IMR-90 (cell line): ENCODE results near the gene EIF5A2. TPM values are rescaled to one million over a fixed set of nuclear protein-coding genes. Genes with fewer than 3 reads are reported as not detected.
"Not testable (repeated sequence)": the region's sequence is repeated elsewhere in the genome, so short reads cannot be mapped to it uniquely, and the experiment has no call there.

ENCODE experiments used
- ATAC-seq: fragments of 200-7000 bp; cut with Tn5 transposase; 2 replicates; pipeline ENCODE4 v1.9.1; 2020; ENCODE audit warnings: low read depth, mild to moderate bottlenecking, moderate library complexity
- BruUV-seq: library from RNA; stranded (reverse); fragments of 400-500 nt; replicated peaks from 2 replicates; lab custom pipeline; 2021; lab: Mats Ljungman, UMichigan
- CTCF ChIA-PET: fragments of 300-600 bp; formaldehyde crosslinking; extraction: SDS; loops from one replicate; lab custom pipeline; 2021; ENCODE audit warnings: antibody characterized with exemption; lab: Yijun Ruan, JAX
- POLR2A ChIA-PET: fragments of 300-600 bp; sonication (Branson Sonifier 250); formaldehyde crosslinking; loops from one replicate; lab custom pipeline; 2022; ENCODE audit warnings: antibody characterized with exemption; ENCODE audit not compliant: unreplicated experiment; lab: Charles Lee
- DNase-seq: peaks from one replicate; pipeline ENCODE4 v3.0.0; 2013
- H2AFZ ChIP-seq: replicated peaks from 2 replicates; pipeline ENCODE3; 2013; ENCODE audit warnings: low read length, mild to moderate bottlenecking; ENCODE audit not compliant: poor library complexity
- H2AK5ac ChIP-seq: 2 replicates; pipeline ENCODE4 v1.6.1; 2013; ENCODE audit warnings: low read depth, low read length, inconsistent platforms
- H2AK9ac ChIP-seq: replicated peaks from 2 replicates; pipeline ENCODE3; 2013; ENCODE audit warnings: mild to moderate bottlenecking, low read depth, low read length, moderate library complexity; ENCODE audit not compliant: poor library complexity
- H2BK120ac ChIP-seq: 2 replicates; pipeline ENCODE4 v1.6.1; 2013; ENCODE audit warnings: low read depth, low read length, inconsistent platforms
- H2BK15ac ChIP-seq: 3 replicates; pipeline ENCODE4 v1.6.1; 2013; ENCODE audit warnings: low read depth, low read length, inconsistent platforms
- H2BK20ac ChIP-seq: 2 replicates; pipeline ENCODE4 v1.6.1; 2013; ENCODE audit warnings: low read depth, mild to moderate bottlenecking, inconsistent platforms, low read length, moderate library complexity
- H2BK5ac ChIP-seq: 2 replicates; pipeline ENCODE4 v1.6.1; 2013; ENCODE audit warnings: mild to moderate bottlenecking, low read depth, low read length, inconsistent platforms; ENCODE audit not compliant: poor library complexity, severe bottlenecking
- H3K14ac ChIP-seq: replicated peaks from 2 replicates; pipeline ENCODE4 v1.6.1; 2013; ENCODE audit warnings: low read depth, low read length, inconsistent platforms
- H3K18ac ChIP-seq: 2 replicates; pipeline ENCODE4 v1.6.1; 2013; ENCODE audit warnings: low read depth, low read length, control low read depth
- H3K23ac ChIP-seq: 2 replicates; pipeline ENCODE4 v1.6.1; 2013; ENCODE audit warnings: low read depth, low read length, inconsistent platforms
- H3K27ac ChIP-seq: 2 replicates; pipeline ENCODE4 v1.5.1; 2013; ENCODE audit warnings: mild to moderate bottlenecking, control low read depth, low read length; ENCODE audit not compliant: insufficient read depth
- H3K27me3 ChIP-seq: 2 replicates; pipeline ENCODE4 v1.6.1; 2013; ENCODE audit warnings: low read length; ENCODE audit not compliant: control insufficient read depth, insufficient read depth
- H3K36me3 ChIP-seq: 2 replicates; pipeline ENCODE4 v1.6.1; 2013; ENCODE audit warnings: low read length, mixed read lengths; ENCODE audit not compliant: control insufficient read depth, insufficient read depth
- H3K4ac ChIP-seq: 2 replicates; pipeline ENCODE4 v1.6.1; 2013; ENCODE audit warnings: low read depth, low read length, inconsistent platforms
- H3K4me1 ChIP-seq: 2 replicates; pipeline ENCODE4 v1.6.1; 2013; ENCODE audit warnings: low read length, mixed read lengths; ENCODE audit not compliant: control insufficient read depth, insufficient read depth
- H3K4me2 ChIP-seq: 2 replicates; pipeline ENCODE4 v1.6.1; 2013; ENCODE audit warnings: low read depth, mild to moderate bottlenecking, control low read depth, low read length, moderate library complexity
- H3K4me3 ChIP-seq: 2 replicates; pipeline ENCODE4 v1.5.1; 2013; ENCODE audit warnings: low read depth, mild to moderate bottlenecking, control low read depth, low read length, moderate library complexity; ENCODE audit not compliant: insufficient read depth
- H3K56ac ChIP-seq: 2 replicates; pipeline ENCODE4 v1.6.1; 2013; ENCODE audit warnings: low read length, inconsistent platforms; ENCODE audit not compliant: insufficient read depth; ENCODE audit errors: extremely low read depth
- H3K79me1 ChIP-seq, 2 experiments: 2 replicates each; pipeline ENCODE4 v1.6.1; 2013; ENCODE audit warnings: low read length in 2 of 2, inconsistent platforms in 1 of 2, low read depth in 1 of 2
- H3K9ac ChIP-seq: 2 replicates; pipeline ENCODE4 v1.6.1; 2013; ENCODE audit warnings: low read depth, low read length, control low read depth
- H3K9me1 ChIP-seq: 2 replicates; pipeline ENCODE4 v1.6.1; 2013; ENCODE audit warnings: low read length, inconsistent platforms; ENCODE audit not compliant: insufficient read depth
- H3K9me3 ChIP-seq: 2 replicates; pipeline ENCODE4 v1.6.1; 2013; ENCODE audit warnings: low read length; ENCODE audit not compliant: control insufficient read depth, insufficient read depth
- H4K20me1 ChIP-seq: 2 replicates; pipeline ENCODE4 v1.6.1; 2013; ENCODE audit warnings: low read length, inconsistent platforms; ENCODE audit not compliant: insufficient read depth
- H4K5ac ChIP-seq: 2 replicates; pipeline ENCODE4 v1.6.1; 2013; ENCODE audit warnings: mild to moderate bottlenecking, low read depth, low read length, control low read depth
- H4K8ac ChIP-seq, 2 experiments: 2 replicates each; pipeline ENCODE4 v1.6.1; 2013; ENCODE audit warnings: low read depth in 2 of 2, low read length in 2 of 2, control low read depth in 1 of 2, inconsistent platforms in 1 of 2
- H4K91ac ChIP-seq: 2 replicates; pipeline ENCODE4 v1.6.1; 2013; ENCODE audit warnings: low read depth, low read length, inconsistent platforms; ENCODE audit not compliant: insufficient read depth
- WGBS, 2 experiments: methylation state at CpG; one replicate each; pipeline versions ENCODE4 v1.1.5 to v1.1.7; 2013; ENCODE audit warnings: missing lambda C conversion rate in 2 of 2; ENCODE audit not compliant: insufficient read length in 1 of 2; ENCODE audit errors: extremely low coverage in 2 of 2; 5-methylcytosine and 5-hydroxymethylcytosine counted together
- dilution Hi-C: fragments of 300-500 bp; cut with HindIII; formaldehyde crosslinking; loops from one replicate; pipeline ENCODE4 v1.14.3; 2018; ENCODE audit warnings: low sequenced_read_pairs; ENCODE audit not compliant: unreplicated experiment
- in situ Hi-C: fragments of 300-500 bp; cut with MboI; formaldehyde crosslinking; loops from 3 replicates; pipeline ENCODE4 v1.14.3; 2019; ENCODE audit warnings: low sequenced_read_pairs, inconsistent platforms, mixed read lengths
- intact Hi-C: fragments of 100-400 bp; cut with micrococcal nuclease; formaldehyde crosslinking; loops from 2 replicates; pipeline ENCODE4 v1.10.0; 2022
- polyA plus RNA-seq, 3 experiments: library from polyadenylated mRNA; depleted of rRNA; stranded (reverse); fragments of >200 nt; gene quantifications; 2 replicates each; pipeline ENCODE4 v1.2.3, GENCODE V29; 2012; ENCODE audit warnings: low replicate concordance in 1 of 3
- total RNA-seq: library from RNA; depleted of rRNA; stranded (reverse); fragments of >200 nt; gene quantifications from 2 replicates; pipeline ENCODE4 v1.2.3, GENCODE V29; 2012

The EIF5A2 gene
- total and polyA plus RNA-seq, 2 of the 4 experiments (the other 2 are of a cell fraction), result 7.7 to 7.8 TPM

GRCh38 chr3:170878688-170879087 lies 29.7 kb downstream of the EIF5A2 start:
- H2BK5ac ChIP-seq, H3K9me3 ChIP-seq, H2BK120ac ChIP-seq, H3K27ac ChIP-seq, BruUV-seq, dilution Hi-C loops, H2AK9ac ChIP-seq, in situ Hi-C loops, H3K4me3 ChIP-seq, H2AFZ ChIP-seq, H4K91ac ChIP-seq, H4K8ac ChIP-seq, H3K4ac ChIP-seq, H4K5ac ChIP-seq, intact Hi-C loops, H3K27me3 ChIP-seq, H3K4me1 ChIP-seq, H2AK5ac ChIP-seq, H3K18ac ChIP-seq, H3K36me3 ChIP-seq, H3K4me2 ChIP-seq, H2BK20ac ChIP-seq, H3K9me1 ChIP-seq, H4K20me1 ChIP-seq, H3K79me1 ChIP-seq, POLR2A ChIA-PET, H3K23ac ChIP-seq, H2BK15ac ChIP-seq, ATAC-seq, H3K56ac ChIP-seq, H3K9ac ChIP-seq, CTCF ChIA-PET, H3K14ac ChIP-seq, DNase-seq: not testable (repeated sequence)
- no CpG with 5 or more reads among the region's 5 CpGs for WGBS, 2 experiments

DNA sequence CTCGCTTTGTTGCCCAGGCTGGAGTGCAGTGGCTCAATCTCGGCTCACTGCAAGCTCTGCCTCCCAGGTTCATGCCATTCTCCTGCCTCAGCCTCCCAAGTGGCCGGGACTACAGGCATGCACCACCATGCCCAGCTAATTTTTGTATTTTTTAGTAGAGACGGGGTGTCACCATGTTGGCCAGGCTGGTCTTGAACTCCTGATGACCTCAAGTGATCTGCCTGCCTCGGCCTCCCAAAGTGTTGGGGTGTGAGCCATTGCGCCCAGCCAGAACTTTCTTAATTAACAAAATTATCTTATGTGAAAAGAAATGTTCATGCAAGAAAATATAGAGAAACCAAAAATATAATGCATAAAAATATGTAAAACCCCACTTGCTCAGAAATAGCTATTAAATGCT lies 31.1 kb downstream of the EIF5A2 start:
- H3K23ac ChIP-seq, in situ Hi-C loops, H2BK5ac ChIP-seq, H3K4me1 ChIP-seq, POLR2A ChIA-PET, H3K9me3 ChIP-seq, H2AFZ ChIP-seq, H2AK5ac ChIP-seq, H2AK9ac ChIP-seq, H4K20me1 ChIP-seq, H3K14ac ChIP-seq, H3K27ac ChIP-seq, H4K5ac ChIP-seq, H4K8ac ChIP-seq, H3K9ac ChIP-seq, dilution Hi-C loops, H3K4me3 ChIP-seq, H2BK120ac ChIP-seq, H2BK20ac ChIP-seq, H4K91ac ChIP-seq, CTCF ChIA-PET, H3K36me3 ChIP-seq, H3K79me1 ChIP-seq, H3K9me1 ChIP-seq, DNase-seq, H3K27me3 ChIP-seq, H3K4me2 ChIP-seq, H3K18ac ChIP-seq, H3K56ac ChIP-seq, intact Hi-C loops, ATAC-seq, BruUV-seq, H3K4ac ChIP-seq, H2BK15ac ChIP-seq: not testable (repeated sequence)
- no CpG with 5 or more reads among the region's 6 CpGs for WGBS, 2 experiments
